Measurements from ENCODE around the gene SH3PXD2B.

The SH3PXD2B gene

DNA sequence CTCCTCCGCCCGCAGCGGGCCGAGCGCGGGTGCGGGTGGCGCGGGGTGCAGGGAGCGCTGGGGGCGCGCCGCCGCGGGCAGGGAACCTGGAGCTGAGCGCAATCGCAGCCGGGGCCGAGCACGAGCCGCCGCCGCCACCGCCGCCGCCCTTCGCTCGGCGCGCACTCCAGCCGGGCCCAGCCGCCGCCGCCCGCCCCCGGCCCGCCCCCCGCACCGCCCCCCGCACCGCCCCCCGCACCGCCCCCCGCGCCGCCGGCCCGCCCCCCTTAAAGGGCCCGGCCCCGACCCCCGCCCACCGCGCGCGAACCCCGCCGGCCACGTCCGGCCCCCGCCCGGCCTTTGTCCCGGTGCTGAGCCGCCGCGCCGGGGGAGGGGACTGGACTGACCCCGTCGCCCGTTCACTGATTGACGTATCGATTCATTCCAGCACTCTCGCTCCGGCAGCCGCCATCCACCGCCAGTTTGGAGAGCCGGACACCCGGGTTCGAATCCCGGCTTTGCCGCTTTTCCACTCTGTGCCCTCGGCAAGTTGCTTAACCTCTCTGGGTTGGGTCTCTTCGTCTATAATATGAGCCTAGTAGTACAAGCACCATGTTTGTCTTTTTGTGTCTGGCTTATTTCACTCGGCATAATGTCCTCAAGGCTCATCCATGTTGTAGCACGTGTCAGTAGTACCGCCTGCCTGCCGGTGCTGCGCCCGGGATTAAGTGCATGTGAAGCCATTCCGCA is at the start of gene SH3PXD2B:
SH3PXD2B (minus strand) TSS at position 168 of the 729 bp plus-strand sequence. CDS start 173 bp downstream, outside the sequence.
- no peak for FAIRE-seq

DNA sequence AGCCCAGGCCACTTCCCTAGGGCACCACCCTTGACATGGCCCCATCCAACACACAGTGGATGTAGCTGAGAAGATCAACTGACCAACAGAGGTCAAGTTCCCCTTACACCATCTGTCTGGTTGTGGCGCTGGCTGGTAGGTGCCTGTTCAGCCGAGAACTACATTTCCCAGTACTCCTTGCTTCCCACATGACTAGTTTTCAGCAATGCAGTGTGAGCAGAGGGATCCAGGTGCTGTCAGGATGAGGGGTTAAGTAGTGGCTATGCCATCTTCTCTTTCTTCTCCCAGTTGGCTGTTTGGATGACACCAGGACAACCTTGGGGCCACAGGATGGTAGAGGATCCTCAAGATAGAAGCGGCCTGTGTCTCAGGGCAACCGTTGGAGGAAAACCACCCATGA is 48.6 kb upstream of the SH3PXD2B start:
- FAIRE-seq, result no peak

DNA sequence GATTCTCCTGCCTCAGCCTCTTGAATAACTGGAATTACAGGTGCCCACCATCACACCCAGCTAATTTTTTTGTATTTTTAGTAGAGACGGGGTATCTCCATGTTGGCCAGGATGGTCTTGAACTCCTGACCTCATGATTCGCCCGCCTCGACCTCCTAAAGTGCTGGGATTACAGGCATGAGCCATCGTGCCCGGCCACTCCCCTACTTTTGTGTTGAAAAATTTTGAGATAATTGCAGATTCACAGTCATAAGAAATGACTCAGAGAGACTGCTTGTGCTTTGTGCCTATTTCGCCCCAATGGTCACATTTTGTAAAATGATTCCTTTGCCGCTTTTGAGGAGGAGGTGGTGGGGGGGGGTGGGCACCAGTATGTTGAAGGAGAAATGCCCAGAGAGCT is 48.1 kb upstream of the SH3PXD2B start:
- FAIRE-seq, result no peak

DNA sequence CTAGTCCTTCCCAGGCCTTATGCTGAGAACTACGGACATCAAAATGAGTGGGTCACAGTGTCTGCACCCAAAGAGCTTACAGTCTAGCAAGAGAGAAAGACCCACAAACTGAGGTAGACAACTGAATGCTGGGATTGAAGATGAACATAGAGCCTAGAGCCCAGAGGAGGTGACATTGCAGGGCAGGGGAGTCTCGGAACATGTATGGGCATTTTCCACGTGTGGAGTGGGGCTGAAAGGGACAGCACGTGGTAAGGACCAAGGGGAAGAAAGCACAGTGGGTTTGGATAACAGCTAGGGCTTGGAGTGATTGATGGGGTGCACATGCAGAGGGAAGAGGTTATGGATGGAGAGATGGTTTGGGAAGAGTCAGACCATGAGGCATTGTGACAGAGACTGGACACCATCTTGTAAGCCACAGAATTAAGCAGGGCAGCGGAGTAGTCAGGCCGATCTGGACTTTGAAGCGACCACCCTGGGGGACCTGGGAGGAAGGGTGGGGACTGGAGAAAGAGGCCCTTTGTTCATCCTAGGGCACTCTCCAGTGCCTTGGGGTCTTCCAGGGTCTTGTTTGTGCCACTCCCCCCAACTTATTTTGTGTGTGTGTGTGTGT is 47.5 kb upstream of the SH3PXD2B start:
- no peak for FAIRE-seq

DNA sequence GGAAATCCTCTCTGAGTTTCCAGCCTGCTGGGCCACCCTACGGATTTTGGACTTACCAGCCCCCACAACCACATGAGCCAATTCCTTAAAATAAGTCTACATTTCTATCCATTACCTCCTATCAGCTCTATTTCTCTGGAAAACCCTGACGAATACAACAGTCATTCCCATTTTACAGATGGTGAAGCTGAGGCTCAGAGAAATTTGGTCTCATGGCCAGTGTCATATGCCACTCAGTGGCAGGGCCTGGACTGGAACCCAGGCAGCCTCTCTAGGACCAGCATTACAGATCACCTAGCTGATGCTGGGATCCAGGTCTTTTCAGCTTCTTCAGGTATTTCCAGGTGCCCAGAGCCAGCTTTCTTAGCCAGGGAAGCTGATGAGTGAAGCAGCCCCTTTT is 45.0 kb upstream of the SH3PXD2B start:
- no peak for FAIRE-seq

DNA sequence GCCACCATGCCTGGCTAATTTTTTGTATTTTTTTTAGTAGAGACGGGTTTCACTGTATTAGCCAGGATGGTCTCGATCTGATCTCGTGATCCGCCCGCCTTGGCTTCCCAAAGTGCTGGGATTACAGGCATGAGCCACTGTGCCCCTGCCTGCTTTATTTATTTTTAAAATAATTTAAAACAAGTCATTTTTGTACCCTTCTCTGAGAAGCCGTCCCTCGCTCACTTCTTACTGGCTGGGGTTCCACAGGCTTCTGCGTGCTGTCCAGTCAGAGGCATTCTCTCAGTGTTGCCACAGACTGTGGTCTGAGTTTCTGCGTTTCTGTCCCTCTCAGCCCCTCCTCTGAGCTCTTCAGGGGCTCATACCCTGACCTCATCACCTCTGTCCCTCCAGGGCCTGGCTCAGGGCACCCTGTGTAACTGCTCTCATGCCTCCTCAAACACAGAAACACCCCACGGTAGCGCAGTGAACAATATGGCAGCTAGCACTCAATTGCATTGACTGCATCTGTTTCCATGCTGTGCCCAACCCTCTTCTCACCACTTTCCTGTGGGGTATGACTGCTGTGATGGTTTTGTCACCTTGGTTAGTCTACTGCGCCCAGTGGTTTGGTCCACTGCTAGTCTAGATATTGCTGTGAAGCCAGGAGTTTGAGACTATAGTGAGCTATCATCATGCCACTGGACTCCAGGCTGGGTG is 44.3 kb upstream of the SH3PXD2B start:
- FAIRE-seq, result no peak

DNA sequence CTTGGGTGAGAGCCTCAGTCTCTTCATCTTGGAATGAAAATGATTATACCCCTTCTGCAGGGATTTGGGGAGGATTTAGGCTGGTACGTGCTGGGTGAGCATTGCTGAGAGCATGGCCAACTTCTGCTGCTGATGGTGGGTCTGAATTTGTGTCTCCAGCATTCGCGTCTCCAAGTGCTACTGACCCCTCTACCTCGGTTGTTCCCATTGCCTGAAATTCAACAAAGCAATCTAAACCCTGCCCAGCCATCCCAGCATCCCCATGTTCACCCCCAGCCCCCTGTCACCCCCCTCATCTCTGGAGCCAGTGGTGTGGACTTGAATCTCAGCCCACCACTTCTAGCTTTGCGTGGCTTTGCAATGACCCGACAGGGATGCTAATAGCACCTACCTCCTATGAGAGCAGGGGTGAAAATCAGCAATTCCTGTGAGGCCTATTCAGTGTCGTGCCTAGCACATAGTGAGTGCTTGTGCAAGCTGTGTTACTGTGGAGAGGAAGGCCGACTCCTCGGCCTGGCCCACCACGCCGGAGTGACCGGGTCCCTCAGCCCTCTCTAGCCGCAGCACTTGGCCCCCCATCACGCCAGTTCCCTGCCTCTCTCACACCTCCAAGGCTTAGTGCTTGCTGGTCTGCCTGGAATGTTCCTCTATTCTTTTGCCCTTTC is 43.4 kb upstream of the SH3PXD2B start:
- no peak for FAIRE-seq

DNA sequence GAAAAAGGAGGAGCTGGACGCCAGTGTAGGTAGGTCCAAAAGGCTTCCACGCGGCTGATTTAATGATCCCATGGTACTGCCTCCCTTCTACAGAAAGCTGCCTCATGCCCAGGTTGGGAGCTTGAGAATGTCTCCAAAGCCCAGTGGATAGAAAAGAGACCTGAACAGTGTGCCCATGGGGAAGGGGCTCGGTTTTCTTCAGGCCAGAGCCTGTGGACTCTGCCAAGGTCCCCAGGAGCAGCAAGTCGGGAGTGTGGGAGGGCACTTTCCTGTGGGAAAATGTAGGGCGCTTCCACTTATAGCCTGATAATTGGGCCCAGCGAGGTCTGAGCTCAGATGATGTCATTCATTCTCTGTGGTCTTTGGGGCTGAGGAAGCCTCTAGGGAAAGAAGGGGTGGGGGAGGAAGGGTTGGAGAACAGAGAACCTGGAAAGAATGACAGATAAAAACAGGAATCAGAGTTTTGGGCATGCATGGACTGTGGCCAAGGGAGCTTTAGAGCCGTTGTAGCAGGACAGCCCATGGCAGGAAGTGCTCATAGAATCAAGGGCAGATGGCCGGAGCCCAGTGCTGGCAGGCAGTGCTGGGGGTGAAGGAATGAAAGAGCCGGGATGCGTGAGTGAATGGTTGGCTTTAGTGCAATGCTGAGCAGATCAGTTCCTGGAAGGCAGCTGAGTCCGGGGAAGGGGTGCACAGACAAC is 42.5 kb upstream of the SH3PXD2B start:
- FAIRE-seq, result no peak

DNA sequence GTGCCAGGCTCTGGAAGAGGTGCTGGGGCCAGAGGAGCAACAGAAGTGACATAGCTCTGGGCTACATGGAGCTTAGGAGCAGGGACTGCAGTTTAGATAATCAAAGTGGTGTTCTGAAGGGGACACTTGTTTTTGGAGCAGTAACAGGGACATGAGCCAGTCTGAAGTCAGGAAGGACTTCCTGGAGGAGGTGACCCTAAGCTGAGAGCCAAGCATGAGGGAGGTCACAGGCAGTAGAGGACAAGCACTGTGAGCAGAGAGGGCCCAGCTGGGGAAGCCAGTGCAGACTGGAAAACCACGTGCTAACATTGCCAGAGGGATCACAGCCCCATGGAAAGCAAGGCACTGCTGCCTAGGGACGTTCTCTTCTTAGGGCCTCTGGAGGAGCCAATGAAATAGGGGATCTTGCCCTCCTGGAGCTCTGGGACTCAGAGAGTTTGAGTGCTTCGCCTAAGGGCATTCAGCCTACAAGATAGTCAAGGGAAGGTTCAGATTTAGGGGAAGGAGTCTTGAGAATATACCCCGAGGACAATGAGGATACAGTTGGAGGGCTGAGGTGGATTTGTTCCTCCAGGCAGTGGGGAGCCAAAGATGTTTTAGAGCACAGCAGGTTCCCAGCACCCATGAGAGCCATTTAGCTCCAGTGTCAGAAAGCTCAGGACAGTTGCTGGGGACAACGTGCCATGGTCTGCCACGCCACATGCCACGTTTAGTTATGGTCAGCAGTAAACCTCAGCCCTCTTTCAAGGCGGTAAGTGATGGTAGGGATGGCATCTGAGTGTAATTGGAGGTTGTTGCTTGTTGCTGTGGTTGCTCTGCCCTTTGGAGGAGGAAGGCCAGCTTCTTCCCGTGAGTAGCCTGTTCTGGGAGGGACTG is 40.5 kb upstream of the SH3PXD2B start:
- FAIRE-seq, result no peak

DNA sequence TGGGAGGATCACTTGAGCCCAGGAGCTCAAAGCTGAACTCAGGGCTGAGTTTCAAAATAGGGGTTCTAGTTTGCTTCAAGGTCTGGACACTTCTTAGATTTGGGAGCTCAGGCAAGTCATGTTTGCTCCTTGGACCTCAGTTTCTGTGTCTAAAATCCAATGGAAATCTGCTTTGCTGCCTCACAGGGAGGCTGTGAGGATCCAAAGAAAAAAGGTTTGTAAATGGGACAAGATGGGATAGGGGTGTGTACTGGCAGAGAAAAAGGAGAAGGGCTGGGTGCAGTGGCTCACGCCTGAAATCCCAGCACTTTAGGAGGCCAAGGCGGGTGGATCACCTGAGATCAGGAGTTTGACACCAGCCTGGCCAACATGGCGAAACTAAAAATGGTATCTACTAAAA is 39.6 kb upstream of the SH3PXD2B start:
- FAIRE-seq, result no peak

DNA sequence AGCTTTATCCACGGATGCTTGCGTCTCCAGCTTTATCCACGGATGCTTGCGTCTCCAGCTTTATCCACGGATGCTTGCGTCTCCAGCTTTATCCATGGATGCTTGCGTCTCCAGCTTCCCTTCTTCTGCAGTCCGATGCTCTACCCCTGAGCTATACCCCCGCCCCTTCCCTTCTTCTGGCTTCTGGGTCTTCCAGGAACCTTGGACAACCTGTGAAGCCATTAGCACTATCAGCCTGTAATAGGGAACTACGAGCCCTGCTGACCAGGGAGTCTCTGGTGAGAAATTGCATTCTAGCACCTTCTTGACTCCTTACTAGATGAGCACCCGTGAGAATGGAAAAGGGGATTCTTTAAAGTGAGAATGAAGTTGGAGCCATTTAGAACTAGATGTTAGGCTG is 39.1 kb upstream of the SH3PXD2B start:
- FAIRE-seq, result no peak

DNA sequence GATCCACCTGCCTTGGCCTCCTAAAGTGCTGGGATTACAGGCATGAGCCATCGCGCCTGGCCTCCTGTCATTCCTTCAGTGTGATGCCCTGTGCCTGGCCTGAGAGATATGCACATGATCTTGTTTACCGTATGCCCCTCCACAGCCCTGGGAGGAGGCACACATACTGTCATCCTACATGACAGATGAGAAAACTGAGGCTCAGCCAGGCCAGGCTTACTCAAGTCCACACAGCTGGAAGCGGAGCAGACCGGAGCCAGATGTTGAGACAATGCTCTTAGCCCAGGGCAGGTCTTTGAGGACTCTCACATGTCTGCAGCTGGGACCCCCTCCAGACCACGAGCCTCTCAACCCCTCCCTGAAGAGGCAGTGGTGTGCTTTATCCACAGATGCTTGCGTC is 38.7 kb upstream of the SH3PXD2B start:
- FAIRE-seq, result no peak

DNA sequence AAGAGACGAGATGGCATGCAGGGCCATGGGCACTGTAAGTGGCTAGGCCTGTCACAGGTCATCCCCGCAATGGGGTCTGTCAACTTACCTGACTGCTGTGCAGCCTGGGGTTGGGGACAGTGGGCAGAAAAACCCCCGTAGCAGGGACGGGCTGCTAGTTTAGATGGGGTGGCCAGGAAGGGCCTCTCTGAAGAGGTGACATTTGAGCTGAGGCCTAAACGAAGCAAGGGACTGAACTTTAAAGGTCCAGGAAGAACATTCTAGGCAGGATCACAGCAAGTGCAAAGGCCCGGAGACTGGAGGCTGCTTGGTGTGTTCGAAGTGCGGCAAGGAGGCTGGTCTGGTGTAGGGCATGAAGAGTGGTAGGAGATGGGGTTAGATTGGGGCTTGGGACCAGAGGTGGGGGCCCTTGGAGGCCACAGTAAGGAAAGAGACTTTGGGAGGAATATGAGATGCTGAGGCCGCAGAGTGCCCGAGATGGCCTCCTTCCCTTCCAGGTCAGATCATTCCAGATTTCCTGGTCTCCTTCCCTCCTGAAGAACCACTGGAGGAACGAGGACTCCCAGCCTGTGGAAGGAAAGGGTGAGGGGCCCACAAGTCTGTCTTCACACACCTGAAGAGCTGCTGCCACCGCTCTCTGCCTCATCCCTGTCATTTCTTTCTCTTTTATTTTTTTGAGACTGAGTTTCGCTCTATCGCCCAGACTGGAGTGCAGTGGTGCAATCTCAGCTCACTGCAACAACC is 37.9 kb upstream of the SH3PXD2B start:
- FAIRE-seq, result no peak

DNA sequence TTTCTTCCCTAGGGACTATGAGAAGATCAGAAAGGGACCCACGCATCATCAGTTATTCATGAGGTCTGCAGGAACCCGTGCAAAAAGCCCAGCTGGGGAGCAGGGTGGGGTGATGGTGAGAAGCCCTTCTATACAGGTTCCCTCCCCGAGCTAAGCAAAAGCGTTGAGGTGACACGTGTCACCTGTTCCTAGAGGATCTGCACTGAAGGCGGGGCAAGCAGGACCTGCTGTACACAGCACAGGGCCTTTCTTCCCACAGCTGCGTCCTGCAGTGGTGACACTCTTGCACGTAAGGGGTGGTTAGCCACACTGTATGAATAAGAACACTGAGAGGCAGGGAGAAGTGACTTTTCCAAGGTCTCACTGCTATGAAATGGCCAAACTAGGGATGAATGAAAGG is 37.2 kb upstream of the SH3PXD2B start:
- no peak for FAIRE-seq

DNA sequence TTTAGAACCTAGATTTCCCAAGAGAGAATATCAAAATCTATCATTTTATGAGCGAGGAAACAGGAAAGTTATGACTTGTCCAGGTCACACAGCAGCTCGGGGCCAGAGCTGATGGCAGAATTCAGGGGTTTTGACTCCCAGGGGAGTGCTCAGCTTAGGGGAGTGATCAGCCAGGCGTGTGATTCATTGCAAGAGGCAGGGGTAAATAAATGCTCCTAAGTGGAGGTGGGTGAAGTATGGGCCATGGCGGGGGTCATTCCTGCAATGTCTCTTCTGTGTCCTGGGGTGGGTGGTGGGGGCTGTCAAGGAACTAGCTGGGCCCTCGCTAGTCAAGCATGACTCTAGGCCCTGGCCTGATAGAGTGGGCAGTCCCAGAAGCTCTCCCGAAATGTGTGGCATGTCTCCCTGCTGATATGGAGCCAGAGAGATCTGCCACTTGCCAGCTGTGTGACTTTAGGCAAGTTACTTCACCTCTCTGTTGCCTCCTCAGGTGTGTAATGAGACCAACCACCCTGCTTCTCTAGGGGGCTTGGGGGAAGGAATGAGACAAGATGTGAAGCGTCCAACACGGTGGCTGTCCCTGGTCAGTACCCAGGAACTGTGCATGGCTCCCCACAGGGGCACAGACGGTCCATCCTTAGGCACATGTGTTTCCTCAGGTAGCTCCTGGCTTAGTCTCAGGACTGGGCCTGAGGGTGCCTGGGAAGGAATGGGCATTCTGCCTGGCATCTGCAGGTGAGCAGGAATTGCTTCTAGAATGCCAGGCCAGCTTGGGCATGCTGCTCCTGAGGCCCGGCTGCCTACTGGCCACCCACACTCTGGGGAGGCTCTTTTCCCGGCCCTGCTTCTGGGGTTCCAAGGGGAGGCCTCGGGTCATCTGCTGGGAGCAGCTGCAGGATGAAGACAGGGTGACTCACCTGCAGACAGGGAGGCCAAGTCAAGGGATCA is 36.5 kb upstream of the SH3PXD2B start:
- FAIRE-seq, result no peak

DNA sequence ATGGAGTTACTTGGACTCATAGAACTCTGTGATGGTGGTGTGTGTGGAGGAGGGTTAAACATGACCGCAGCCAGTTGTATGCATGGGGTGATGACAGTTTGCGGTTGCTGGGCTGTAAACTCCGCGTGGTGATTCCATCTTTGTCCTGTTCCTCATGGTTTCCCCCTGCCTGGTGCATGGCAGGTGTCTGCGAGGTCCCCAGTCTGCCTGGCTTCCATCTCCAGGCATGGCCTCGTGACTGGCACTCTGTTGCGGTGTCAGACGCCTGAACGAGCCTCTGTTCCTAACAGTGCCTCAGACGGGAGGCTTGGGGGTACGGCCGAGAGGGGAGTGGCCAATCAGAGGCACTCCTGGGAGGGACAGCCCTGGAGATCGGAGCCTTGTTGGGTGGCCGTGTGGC is 33.9 kb upstream of the SH3PXD2B start:
- no peak for FAIRE-seq

DNA sequence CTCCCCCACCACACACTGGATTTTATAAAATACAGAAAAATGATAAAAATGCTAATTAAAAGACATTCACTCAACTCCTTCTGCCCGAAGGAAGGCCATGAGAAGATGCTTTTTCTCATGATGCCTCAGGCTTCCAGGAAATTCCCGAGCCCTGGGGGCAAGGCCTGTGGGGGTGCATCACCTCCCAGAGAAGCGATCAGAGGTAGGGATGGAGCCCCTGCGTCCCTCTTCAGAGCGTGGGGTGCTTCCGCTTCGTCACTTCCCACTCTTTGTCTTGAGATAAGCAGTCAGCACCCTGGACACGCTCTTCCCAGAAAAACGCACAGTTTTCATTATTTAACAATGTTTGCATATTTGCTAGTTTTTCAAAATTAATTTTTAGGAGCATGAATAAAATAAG is 33.3 kb upstream of the SH3PXD2B start:
- FAIRE-seq, result no peak

DNA sequence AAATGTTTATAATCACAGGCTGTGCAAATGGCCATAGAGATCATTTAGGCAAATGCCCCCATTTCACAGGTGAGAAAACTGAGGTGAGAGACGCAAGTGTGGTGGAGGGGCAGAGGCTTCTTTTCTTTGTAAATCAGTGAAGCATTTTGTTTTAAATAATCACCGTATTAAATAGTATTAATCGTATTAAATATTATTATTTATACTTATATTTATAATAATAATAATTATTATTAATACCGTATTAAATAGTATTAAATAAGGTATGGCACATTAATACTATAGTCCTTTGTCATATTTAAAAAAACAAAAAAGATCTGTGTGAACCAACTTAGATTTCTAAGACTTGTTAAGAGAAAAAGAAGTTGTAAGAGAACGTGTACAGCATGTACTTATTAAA is 32.6 kb upstream of the SH3PXD2B start:
- FAIRE-seq, result no peak

DNA sequence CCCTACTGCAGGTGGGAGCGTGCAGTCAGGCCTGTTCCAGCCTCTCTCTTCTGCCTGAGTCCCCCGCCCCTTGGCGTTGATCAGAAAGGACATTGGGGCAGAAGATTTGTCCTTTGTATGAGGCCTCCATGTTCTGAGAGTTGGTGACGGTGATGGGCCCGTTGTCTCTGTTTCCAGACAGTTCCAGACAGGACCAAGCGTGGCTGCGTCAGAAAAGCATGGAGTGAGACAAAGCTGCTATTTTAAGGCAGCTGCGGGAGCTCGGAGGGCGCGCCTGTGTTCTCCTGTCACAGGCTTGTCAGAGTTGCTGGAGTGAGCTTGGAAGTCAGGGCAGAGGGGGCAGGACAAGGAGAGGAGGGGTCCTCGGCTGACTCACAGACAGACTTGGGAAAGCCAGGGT is 32.1 kb upstream of the SH3PXD2B start:
- FAIRE-seq, result no peak

Measured in A204.1 (cell line).